ENCODE data around the gene MIA.
"Not testable (repeated sequence)": the region's sequence is repeated elsewhere in the genome, so short reads cannot be mapped to it uniquely, and the experiment has no call there.

MIA gene

DNA sequence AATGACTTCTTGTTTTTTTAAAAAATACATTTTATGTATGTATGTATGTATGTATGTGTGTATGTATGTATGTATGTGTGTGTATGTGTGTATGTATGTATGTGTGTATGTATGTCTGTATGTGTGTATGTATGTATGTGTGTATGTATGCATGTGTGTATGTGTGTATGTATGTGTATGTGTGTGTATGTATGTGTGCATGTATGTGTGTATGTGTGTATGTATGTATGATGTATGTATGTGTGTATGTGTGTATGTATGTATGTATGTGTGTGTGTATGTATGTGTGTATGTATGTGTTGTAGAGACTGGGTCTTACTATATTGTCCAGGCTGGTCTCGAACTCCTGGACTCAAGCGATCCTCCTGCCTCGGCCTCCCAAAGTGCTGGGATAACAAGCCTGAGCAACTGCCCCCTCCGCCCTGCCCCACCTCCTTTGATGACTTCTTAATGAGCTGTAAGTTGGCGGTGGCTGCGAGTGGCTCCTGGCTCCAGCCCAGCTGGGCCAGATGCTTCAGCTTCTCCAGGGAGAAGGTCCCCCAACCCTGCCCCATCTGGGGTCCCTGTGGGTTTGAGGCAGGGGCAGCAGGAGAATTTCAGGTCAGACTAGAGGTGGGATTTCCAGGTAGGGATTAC, 50.3 kb downstream of the MIA start:
- not testable (repeated sequence) for DNase-seq

DNA sequence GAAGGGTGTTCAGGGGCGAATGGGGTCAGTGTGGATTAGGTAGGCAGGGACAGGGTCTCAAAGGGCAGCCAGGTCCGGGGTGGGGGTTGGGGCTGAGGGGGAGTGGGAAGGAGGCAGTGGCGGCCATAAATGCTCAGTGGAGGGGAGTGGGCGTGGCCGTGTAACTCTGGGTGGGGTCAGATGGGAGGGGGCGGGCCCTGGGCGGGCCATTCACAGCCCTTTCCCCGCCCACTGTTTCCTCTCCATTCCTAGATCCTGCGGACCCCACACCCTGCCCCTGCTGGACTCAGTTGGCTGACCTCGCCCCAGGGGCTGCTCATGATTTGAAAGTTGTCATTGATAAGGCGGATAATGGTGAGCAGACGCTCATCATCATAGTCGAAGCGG, 51.0 kb downstream of the MIA start:
- not testable (repeated sequence) for DNase-seq

DNA sequence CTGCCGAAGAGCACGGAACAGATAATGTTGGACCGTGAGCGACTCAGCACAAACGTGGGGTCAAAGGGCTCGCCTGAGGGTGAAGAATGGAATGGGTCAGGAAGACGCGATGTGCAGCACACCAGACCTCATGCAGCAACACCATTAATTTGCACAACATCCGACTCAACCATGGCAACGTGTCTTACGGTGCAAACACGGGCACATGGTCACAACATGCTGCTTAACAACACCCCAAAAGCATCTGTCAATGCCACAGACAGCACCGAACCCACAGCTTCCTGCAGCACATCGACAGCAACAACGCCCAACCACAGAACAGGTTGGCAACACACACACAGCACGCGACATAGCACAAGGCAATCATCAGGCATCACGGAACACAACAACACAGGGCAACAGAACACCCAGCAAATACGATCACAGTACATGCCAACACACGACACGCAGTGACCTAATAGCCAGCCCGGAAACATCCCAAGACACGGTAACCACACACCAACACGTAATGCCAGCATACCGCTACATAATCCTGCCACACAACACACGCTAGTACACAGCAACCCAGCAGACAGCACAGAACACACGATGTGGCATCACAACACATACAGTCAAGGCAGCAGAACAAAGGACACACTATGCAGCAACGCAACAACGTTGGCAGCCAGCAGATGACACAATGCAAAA, 51.5 kb downstream of the MIA start:
- not testable (repeated sequence) for DNase-seq

Measured in fibroblast of skin of abdomen (primary cell).